Limb (tissue), 2 donors: ENCODE data around the gene FOXA3.
A peak's percentile ranks its signal among the peaks of the same experiment; 100 is the strongest.
"Not testable (repeated sequence)": the region's sequence is repeated elsewhere in the genome, so short reads cannot be mapped to it uniquely, and the experiment has no call there.

Experiments used
- DNase-seq, 2 donors: peaks; one replicate each; pipeline ENCODE4 v3.0.0-alpha.2; 2016; ENCODE audit errors: extremely low spot score in 2 of 2

The FOXA3 gene

GRCh38 chr19:45827459-45828093, 36.5 kb upstream of the FOXA3 start:
- DNase-seq, result no peak

GRCh38 chr19:45828523-45828922, 35.6 kb upstream of the FOXA3 start:
- DNase-seq, result no peak

GRCh38 chr19:45828945-45829344, 35.2 kb upstream of the FOXA3 start:
- no peak for DNase-seq

GRCh38 chr19:45834970-45835369, 29.2 kb upstream of the FOXA3 start:
- no peak for DNase-seq

- no peak for DNase-seq
Measured at GRCh38 chr19:45842198-45842597, 21.9 kb upstream of the FOXA3 start.

- DNase-seq, result no peak
Measured at GRCh38 chr19:45847663-45848062, 16.5 kb upstream of the FOXA3 start.

- DNase-seq, result no peak
Measured at GRCh38 chr19:45848922-45849321, 15.2 kb upstream of the FOXA3 start.

GRCh38 chr19:45852145-45852750, 11.9 kb upstream of the FOXA3 start:
- DNase-seq, result no peak

- no peak for DNase-seq
Measured at GRCh38 chr19:45852983-45853382, 11.1 kb upstream of the FOXA3 start.

GRCh38 chr19:45854167-45854778, 9.9 kb upstream of the FOXA3 start:
- DNase-seq, result no peak

- no peak for DNase-seq
Measured at GRCh38 chr19:45860359-45861259, 3.5 kb upstream of the FOXA3 start.

- no peak for DNase-seq
Measured at GRCh38 chr19:45862271-45862563, 1.9 kb upstream of the FOXA3 start.

- peak; percentile 99 for DNase-seq
Measured at GRCh38 chr19:45862564-45863334, 1.4 kb upstream of the FOXA3 start, which contains the start of gene SYMPK. TSS of gene SYMPK (minus strand) at chr19:45863147. CDS start at chr19:45854495, 8,652 bp downstream.

- DNase-seq, result no peak
Measured at GRCh38 chr19:45863335-45863839, 739 bp upstream of the FOXA3 start.

- DNase-seq, result no peak
Measured at GRCh38 chr19:45864629-45865082, 530 bp downstream of the FOXA3 start.

GRCh38 chr19:45865269-45865948, 1.3 kb downstream of the FOXA3 start:
- DNase-seq, result no peak

GRCh38 chr19:45866400-45867176, 2.5 kb downstream of the FOXA3 start:
- no peak for DNase-seq

- not testable (repeated sequence) for DNase-seq
Measured at GRCh38 chr19:45867241-45867640, 3.1 kb downstream of the FOXA3 start.

GRCh38 chr19:45870798-45871197, 6.7 kb downstream of the FOXA3 start:
- DNase-seq, result no peak
